ENCODE measurements around the gene TEX30. TPM values are rescaled to one million over a fixed set of nuclear protein-coding genes. Genes with fewer than 3 reads are reported as not detected.

TEX30 gene
- polyA plus RNA-seq, 1 donor (not counting 4 experiments of a cell fraction or from before 2014, with no cell fraction given) = 16.9 TPM

DNA sequence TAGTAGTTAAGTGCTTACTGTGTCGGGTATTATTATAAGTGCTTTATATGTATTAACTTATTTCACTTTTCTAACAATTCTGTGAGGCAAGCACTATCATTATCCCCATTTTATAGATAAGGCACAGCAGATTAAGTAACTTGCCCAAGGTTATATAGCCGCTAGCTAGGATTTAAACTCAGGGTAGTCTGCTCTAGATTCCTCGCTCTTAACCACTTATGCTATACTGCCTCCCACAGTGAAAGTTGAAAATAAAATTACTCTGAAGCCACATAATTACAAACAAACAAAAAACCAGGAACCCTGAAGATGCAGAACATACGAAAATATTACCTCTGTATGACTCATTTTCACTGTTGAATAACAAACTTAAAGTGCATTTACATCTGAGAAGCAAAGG lies 3.9 kb downstream of the TEX30 start:
- Histone ChIP-seq H3K4me2 (ENCODE audit: control insufficient read depth, extremely low read depth, insufficient read depth, low read depth, low read length) (no peak overlapping the region), H3K36me3 (ENCODE audit: control insufficient read depth in 2 of 2, extremely low read depth in 1 of 2, insufficient read depth in 2 of 2, low read length in 2 of 2) (no peaks in the 10 kb centered on the region), H3K79me2 (ENCODE audit: control insufficient read depth, insufficient read depth, low read length) (peaks cover 10% of the 10 kb centered on the region), H2AFZ (ENCODE audit: control insufficient read depth, low read length) (no peak overlapping the region), H3K4me3 (ENCODE audit: control insufficient read depth in 2 of 3, extremely low read depth in 1 of 3, insufficient read depth in 2 of 3, low read depth in 1 of 3, low read length in 3 of 3) (no peak overlapping the region), H3K9me3 (ENCODE audit: control insufficient read depth, low read depth, low read length) (no peaks in the 10 kb centered on the region), H4K20me1 (ENCODE audit: control insufficient read depth, extremely low read depth, insufficient read depth, low read length) (no peaks in the 10 kb centered on the region), H3K27me3 (ENCODE audit: control insufficient read depth, extremely low read depth, insufficient read depth, low read length) (no peaks in the 10 kb centered on the region), H3K9ac (ENCODE audit: control insufficient read depth, extremely low read depth, insufficient read depth, low read length) (no peak overlapping the region), H3K9me1 (ENCODE audit: control insufficient read depth, extremely low read depth, insufficient read depth, low read length) (no peaks in the 10 kb centered on the region), H3K4me1 (ENCODE audit: control insufficient read depth, extremely low read depth, insufficient read depth, low read length) (peaks cover 7% of the 10 kb centered on the region), H3K27ac (ENCODE audit: control insufficient read depth, insufficient read depth, low read length) (no peak overlapping the region)
- TF ChIP-seq EZH2 (IDR thresholded peaks at IDR 0.05; ENCODE audit: low read length) (no peak), CTCF (optimal IDR thresholded peaks at IDR 0.05 in 1 of 3, IDR thresholded peaks at IDR 0.05 in 1 of 3, conservative IDR thresholded peaks at IDR 0.05 in 1 of 3; ENCODE audit: extremely low read depth in 1 of 3, insufficient read depth in 2 of 3, low read length in 3 of 3) (no peak)
- dilution Hi-C loops (cut with MboI; ENCODE audit: extremely low pct_ligation_motif_present, low sequenced_read_pairs) = no loop called here
- DNase-seq (ENCODE audit: low read depth, low spot score) = no peak
- no peak for FAIRE-seq

GRCh38 chr13:102768909-102769308 lies 4.7 kb downstream of the TEX30 start:
- H4K20me1 ChIP-seq (ENCODE audit: control insufficient read depth, extremely low read depth, insufficient read depth, low read length) = no peaks in the 10 kb centered on the region
- H3K27ac ChIP-seq (ENCODE audit: control insufficient read depth, insufficient read depth, low read length) = no peak overlapping the region
- H2AFZ ChIP-seq (ENCODE audit: control insufficient read depth, low read length) = no peak overlapping the region
- H3K4me1 ChIP-seq (ENCODE audit: control insufficient read depth, extremely low read depth, insufficient read depth, low read length) = peaks cover 6% of the 10 kb centered on the region
- no peak for DNase-seq (ENCODE audit: low read depth, low spot score)
- no peak for FAIRE-seq
- H3K79me2 ChIP-seq (ENCODE audit: control insufficient read depth, insufficient read depth, low read length) = peaks cover 10% of the 10 kb centered on the region
- H3K4me2 ChIP-seq (ENCODE audit: control insufficient read depth, extremely low read depth, insufficient read depth, low read depth, low read length) = no peak overlapping the region
- H3K9ac ChIP-seq (ENCODE audit: control insufficient read depth, extremely low read depth, insufficient read depth, low read length) = no peak overlapping the region
- H3K9me1 ChIP-seq (ENCODE audit: control insufficient read depth, extremely low read depth, insufficient read depth, low read length) = no peaks in the 10 kb centered on the region
- dilution Hi-C loops (cut with MboI; ENCODE audit: extremely low pct_ligation_motif_present, low sequenced_read_pairs) = no loop called here
- TF ChIP-seq EZH2 (IDR thresholded peaks at IDR 0.05; ENCODE audit: low read length) (no peak), CTCF (optimal IDR thresholded peaks at IDR 0.05 in 1 of 3, IDR thresholded peaks at IDR 0.05 in 1 of 3, conservative IDR thresholded peaks at IDR 0.05 in 1 of 3; ENCODE audit: extremely low read depth in 1 of 3, insufficient read depth in 2 of 3, low read length in 3 of 3) (no peak)
- no peak overlapping the region for H3K4me3 ChIP-seq (ENCODE audit: control insufficient read depth in 2 of 3, extremely low read depth in 1 of 3, insufficient read depth in 2 of 3, low read depth in 1 of 3, low read length in 3 of 3)
- no peaks in the 10 kb centered on the region for H3K27me3 ChIP-seq (ENCODE audit: control insufficient read depth, extremely low read depth, insufficient read depth, low read length)
- no peaks in the 10 kb centered on the region for H3K36me3 ChIP-seq (ENCODE audit: control insufficient read depth in 2 of 2, extremely low read depth in 1 of 2, insufficient read depth in 2 of 2, low read length in 2 of 2)
- H3K9me3 ChIP-seq (ENCODE audit: control insufficient read depth, low read depth, low read length) = no peaks in the 10 kb centered on the region

Data from keratinocyte (primary cell).